Trophoblast cell (in vitro differentiated cells and primary cell): Measurements from ENCODE around the gene FNIP1.

Experiments
- DNase-seq, 2 donors: peaks; one replicate each; pipeline ENCODE4 v3.0.0-alpha.2; 2016
- H2AFZ ChIP-seq: 2 replicates; pipeline ENCODE4 v1.6.1; 2013; ENCODE audit warnings: low read length, moderate library complexity, mild to moderate bottlenecking; ENCODE audit not compliant: insufficient read depth, poor library complexity
- H2AK5ac ChIP-seq: 2 replicates; pipeline ENCODE4 v1.6.1; 2013; ENCODE audit warnings: mild to moderate bottlenecking, low read length
- H2BK120ac ChIP-seq: 2 replicates; pipeline ENCODE4 v1.6.1; 2013; ENCODE audit warnings: low read length, mild to moderate bottlenecking, moderate library complexity; ENCODE audit not compliant: insufficient read depth, poor library complexity
- H2BK12ac ChIP-seq: 2 replicates; pipeline ENCODE4 v1.6.1; 2013; ENCODE audit warnings: mild to moderate bottlenecking, low read length, moderate library complexity
- H2BK5ac ChIP-seq: 2 replicates; pipeline ENCODE4 v1.6.1; 2013; ENCODE audit warnings: low read length, low read depth, moderate library complexity, mild to moderate bottlenecking; ENCODE audit not compliant: poor library complexity
- H3K14ac ChIP-seq: 2 replicates; pipeline ENCODE4 v1.6.1; 2013; ENCODE audit warnings: mild to moderate bottlenecking, low read length
- H3K18ac ChIP-seq: 2 replicates; pipeline ENCODE4 v1.6.1; 2013; ENCODE audit warnings: mild to moderate bottlenecking, low read length
- H3K23ac ChIP-seq: 2 replicates; pipeline ENCODE4 v1.6.1; 2013; ENCODE audit warnings: low read length
- H3K27ac ChIP-seq: 2 replicates; pipeline ENCODE4 v1.5.1; 2013; ENCODE audit warnings: low read depth, mild to moderate bottlenecking, inconsistent platforms, low read length, moderate library complexity
- H3K27me3 ChIP-seq: 2 replicates; pipeline ENCODE4 v1.6.1; 2013; ENCODE audit warnings: inconsistent platforms, mild to moderate bottlenecking, low read length, moderate library complexity; ENCODE audit not compliant: insufficient read depth
- H3K36me3 ChIP-seq, 2 experiments: 1 replicate in 1 of 2; 2 replicates in 1 of 2; pipeline ENCODE4 v1.6.1; 2013; ENCODE audit warnings: low read length in 2 of 2, mild to moderate bottlenecking in 2 of 2, moderate library complexity in 1 of 2; ENCODE audit not compliant: insufficient read depth in 2 of 2, control insufficient read depth in 1 of 2
- H3K4ac ChIP-seq: 2 replicates; pipeline ENCODE4 v1.6.1; 2013; ENCODE audit warnings: low read depth, mild to moderate bottlenecking, low read length, moderate library complexity
- H3K4me1 ChIP-seq, 2 experiments: 1 replicate in 1 of 2; 2 replicates in 1 of 2; pipeline ENCODE4 v1.6.1; 2013; ENCODE audit warnings: low read length in 2 of 2, mild to moderate bottlenecking in 2 of 2, moderate library complexity in 1 of 2; ENCODE audit not compliant: insufficient read depth in 2 of 2, control insufficient read depth in 1 of 2
- H3K4me2 ChIP-seq: 2 replicates; pipeline ENCODE4 v1.6.1; 2013; ENCODE audit warnings: inconsistent platforms, mild to moderate bottlenecking, low read length, moderate library complexity
- H3K4me3 ChIP-seq: 2 replicates; pipeline ENCODE4 v1.5.1; 2013; ENCODE audit warnings: mild to moderate bottlenecking, low read depth, low read length, inconsistent platforms
- H3K79me1 ChIP-seq: one replicate; pipeline ENCODE4 v1.6.1; 2013; ENCODE audit warnings: low read length
- H3K79me2 ChIP-seq: 2 replicates; pipeline ENCODE4 v1.6.1; 2013; ENCODE audit warnings: low read length, mild to moderate bottlenecking; ENCODE audit not compliant: control insufficient read depth, insufficient read depth, poor library complexity
- H3K9ac ChIP-seq: 2 replicates; pipeline ENCODE4 v1.6.1; 2013; ENCODE audit warnings: mild to moderate bottlenecking, low read length
- H3K9me3 ChIP-seq: 2 replicates; pipeline ENCODE4 v1.6.1; 2013; ENCODE audit warnings: low read depth, mild to moderate bottlenecking, control low read depth, inconsistent platforms, low read length; ENCODE audit not compliant: insufficient read depth
- H4K12ac ChIP-seq: 2 replicates; pipeline ENCODE4 v1.6.1; 2013; ENCODE audit warnings: low read depth, mild to moderate bottlenecking, low read length, moderate library complexity
- H4K8ac ChIP-seq: 2 replicates; pipeline ENCODE4 v1.6.1; 2013; ENCODE audit warnings: low read depth, mild to moderate bottlenecking, low read length, moderate library complexity
- H4K91ac ChIP-seq: one replicate; pipeline ENCODE4 v1.6.1; 2013; ENCODE audit warnings: low read depth, mild to moderate bottlenecking, low read length, moderate library complexity
- WGBS: extraction: QIAGEN DNeasy Blood & Tissue Kit; methylation state at CpG from one replicate; pipeline ENCODE4 v1.1.7; 2013; ENCODE audit warnings: missing lambda C conversion rate; ENCODE audit not compliant: insufficient read length, insufficient coverage; ENCODE audit errors: extremely low coverage; 5-methylcytosine and 5-hydroxymethylcytosine counted together

FNIP1 gene

GRCh38 chr5:131773805-131774204 lies 23.0 kb downstream of the FNIP1 start:
- H2BK12ac ChIP-seq = no peak overlapping the region
- no peaks in the 10 kb centered on the region for H3K27me3 ChIP-seq
- H3K9me3 ChIP-seq = no peaks in the 10 kb centered on the region
- H4K91ac ChIP-seq = no peak overlapping the region
- H3K4me3 ChIP-seq = no peak overlapping the region
- no peak overlapping the region for H3K4me2 ChIP-seq
- DNase-seq = no peak
- no peak overlapping the region for H2AK5ac ChIP-seq
- no peak overlapping the region for H4K8ac ChIP-seq
- H3K27ac ChIP-seq = no peak overlapping the region
- H3K14ac ChIP-seq = no peak overlapping the region
- no peak overlapping the region for H2BK5ac ChIP-seq
- H3K23ac ChIP-seq = no peak overlapping the region
- no peaks in the 10 kb centered on the region for H3K36me3 ChIP-seq
- H3K79me1 ChIP-seq = no peaks in the 10 kb centered on the region
- H3K4me1 ChIP-seq = peaks cover 0 to 2% of the 10 kb centered on the region in 2 experiments
- no peak overlapping the region for H3K9ac ChIP-seq
- WGBS = no CpG with 5 or more reads among the region's 2 CpGs
- H3K4ac ChIP-seq = no peak overlapping the region
- no peak overlapping the region for H3K18ac ChIP-seq
- H2AFZ ChIP-seq = no peak overlapping the region
- no peak overlapping the region for H4K12ac ChIP-seq
- no peaks in the 10 kb centered on the region for H3K79me2 ChIP-seq
- no peak overlapping the region for H2BK120ac ChIP-seq

DNA sequence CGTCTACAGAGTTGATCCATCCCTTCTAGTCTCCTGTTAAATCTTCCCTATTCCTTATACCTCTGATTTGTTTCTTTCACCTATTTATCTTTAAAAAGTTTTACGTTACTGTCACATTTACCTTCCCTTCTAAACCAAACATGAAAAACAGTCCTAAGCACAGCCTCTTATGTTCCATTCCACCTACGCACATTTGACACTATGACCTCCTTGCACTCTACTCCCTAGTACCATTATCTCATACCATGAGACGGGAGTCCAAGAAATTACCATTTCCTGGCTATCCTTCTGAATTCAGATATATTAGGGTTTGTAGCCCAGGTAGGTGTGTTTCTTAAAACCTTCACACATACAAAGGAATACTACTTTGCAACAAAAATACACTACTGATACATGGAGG lies 25.1 kb downstream of the FNIP1 start:
- no CpG with 5 or more reads among the region's 4 CpGs for WGBS
- no peak overlapping the region for H3K4me3 ChIP-seq
- H3K79me1 ChIP-seq = no peaks in the 10 kb centered on the region
- no peak overlapping the region for H3K18ac ChIP-seq
- peaks cover 0 to 2% of the 10 kb centered on the region in 2 experiments for H3K4me1 ChIP-seq
- H3K27me3 ChIP-seq = no peaks in the 10 kb centered on the region
- H3K14ac ChIP-seq = no peak overlapping the region
- DNase-seq = no peak
- H3K36me3 ChIP-seq = no peaks in the 10 kb centered on the region
- no peak overlapping the region for H3K4me2 ChIP-seq
- no peak overlapping the region for H3K4ac ChIP-seq
- H3K9me3 ChIP-seq = no peaks in the 10 kb centered on the region
- no peak overlapping the region for H3K9ac ChIP-seq
- H3K23ac ChIP-seq = no peak overlapping the region
- peaks cover 2% of the 10 kb centered on the region for H3K79me2 ChIP-seq
- H4K8ac ChIP-seq = no peak overlapping the region
- H2AK5ac ChIP-seq = no peak overlapping the region
- no peak overlapping the region for H2BK5ac ChIP-seq
- no peak overlapping the region for H2BK120ac ChIP-seq
- H4K91ac ChIP-seq = no peak overlapping the region
- no peak overlapping the region for H3K27ac ChIP-seq
- H4K12ac ChIP-seq = no peak overlapping the region
- H2BK12ac ChIP-seq = no peak overlapping the region
- no peak overlapping the region for H2AFZ ChIP-seq

GRCh38 chr5:131769961-131770360 lies 26.9 kb downstream of the FNIP1 start:
- H3K36me3 ChIP-seq = no peaks in the 10 kb centered on the region
- no peak overlapping the region for H2AK5ac ChIP-seq
- no peak overlapping the region for H2BK120ac ChIP-seq
- no peak overlapping the region for H3K14ac ChIP-seq
- no peak overlapping the region for H3K27ac ChIP-seq
- H3K79me2 ChIP-seq = peaks cover 2% of the 10 kb centered on the region
- H4K12ac ChIP-seq = no peak overlapping the region
- no peak overlapping the region for H3K4me2 ChIP-seq
- no peak overlapping the region for H3K23ac ChIP-seq
- H2BK5ac ChIP-seq = no peak overlapping the region
- H2AFZ ChIP-seq = no peak overlapping the region
- no peak for DNase-seq
- H3K4me1 ChIP-seq = peaks cover 0 to 2% of the 10 kb centered on the region in 2 experiments
- H3K4me3 ChIP-seq = no peak overlapping the region
- no peak overlapping the region for H4K91ac ChIP-seq
- no peak overlapping the region for H3K18ac ChIP-seq
- H4K8ac ChIP-seq = no peak overlapping the region
- H3K4ac ChIP-seq = no peak overlapping the region
- H3K9me3 ChIP-seq = no peaks in the 10 kb centered on the region
- no peaks in the 10 kb centered on the region for H3K27me3 ChIP-seq
- no CpG with 5 or more reads among the region's 1 CpG for WGBS
- H3K79me1 ChIP-seq = no peaks in the 10 kb centered on the region
- H3K9ac ChIP-seq = no peak overlapping the region
- H2BK12ac ChIP-seq = no peak overlapping the region

DNA sequence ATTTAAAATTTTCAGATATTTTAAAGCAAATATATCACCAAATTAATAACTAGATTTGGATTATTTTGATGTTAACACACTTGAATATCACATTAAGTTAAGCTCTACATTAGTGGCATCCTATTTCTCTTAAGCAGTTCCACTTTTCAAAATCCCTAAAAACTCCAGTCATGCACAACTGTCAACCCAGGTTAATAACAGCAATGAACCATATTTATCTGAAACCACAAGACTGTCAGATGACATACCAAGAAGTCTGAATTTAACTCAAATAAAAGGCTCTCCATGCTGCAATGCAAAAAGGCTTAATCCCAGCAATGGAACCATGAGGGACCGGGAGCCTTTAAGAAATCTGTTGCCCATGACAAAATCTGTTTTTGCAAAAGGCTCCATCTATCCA lies 27.5 kb downstream of the FNIP1 start:
- H4K12ac ChIP-seq = no peak overlapping the region
- peak overlapping the region; percentile 62 for H3K4ac ChIP-seq
- WGBS = no CpG with 5 or more reads among the region's 1 CpG
- no peak overlapping the region for H3K9ac ChIP-seq
- DNase-seq = no peak
- H2BK12ac ChIP-seq = no peak overlapping the region
- no peak overlapping the region for H3K14ac ChIP-seq
- no peak overlapping the region for H3K18ac ChIP-seq
- H3K36me3 ChIP-seq = no peaks in the 10 kb centered on the region
- no peak overlapping the region for H2BK5ac ChIP-seq
- H3K4me1 ChIP-seq = peaks cover 0 to 2% of the 10 kb centered on the region in 2 experiments
- H2BK120ac ChIP-seq = no peak overlapping the region
- H3K4me2 ChIP-seq = no peak overlapping the region
- H3K4me3 ChIP-seq = no peak overlapping the region
- no peaks in the 10 kb centered on the region for H3K79me1 ChIP-seq
- H4K91ac ChIP-seq = no peak overlapping the region
- H3K23ac ChIP-seq = no peak overlapping the region
- no peak overlapping the region for H2AFZ ChIP-seq
- no peak overlapping the region for H3K27ac ChIP-seq
- H2AK5ac ChIP-seq = no peak overlapping the region
- no peaks in the 10 kb centered on the region for H3K9me3 ChIP-seq
- no peaks in the 10 kb centered on the region for H3K27me3 ChIP-seq
- no peak overlapping the region for H4K8ac ChIP-seq
- H3K79me2 ChIP-seq = peaks cover 2% of the 10 kb centered on the region
